HG03432 (cell line): ENCODE measurements around the gene NXPE3.

Experiments used
- ATAC-seq: cut with Tn5 transposase; IDR thresholded peaks from one replicate; pipeline ENCODE4 v1.9.1; 2021; ENCODE audit warnings: mild to moderate bottlenecking, moderate library complexity; ENCODE audit not compliant: unreplicated experiment

NXPE3 gene

GRCh38 chr3:101802179-101802578 is 23.2 kb downstream of the NXPE3 start:
- no peak for ATAC-seq

- ATAC-seq: peak; percentile 96
Measured at GRCh38 chr3:101803173-101803782, 24.3 kb downstream of the NXPE3 start.

GRCh38 chr3:101803939-101804338 is 24.9 kb downstream of the NXPE3 start:
- ATAC-seq: no peak

- ATAC-seq: no peak
Measured at GRCh38 chr3:101806491-101806890, 27.5 kb downstream of the NXPE3 start.

- ATAC-seq: peak; percentile 70
Measured at GRCh38 chr3:101807888-101808287, 28.9 kb downstream of the NXPE3 start.

GRCh38 chr3:101809178-101810021 is 30.4 kb downstream of the NXPE3 start:
- ATAC-seq: peak; percentile 46

- ATAC-seq: no peak
Measured at GRCh38 chr3:101810022-101810418, 31.0 kb downstream of the NXPE3 start.

- ATAC-seq: no peak
Measured at GRCh38 chr3:101811875-101812274, 32.9 kb downstream of the NXPE3 start.

- no peak for ATAC-seq
Measured at GRCh38 chr3:101812895-101813294, 33.9 kb downstream of the NXPE3 start.

- ATAC-seq: no peak
Measured at GRCh38 chr3:101813817-101814440, 34.9 kb downstream of the NXPE3 start.

- no peak for ATAC-seq
Measured at GRCh38 chr3:101814835-101815234, 35.8 kb downstream of the NXPE3 start.

- ATAC-seq: no peak
Measured at GRCh38 chr3:101816215-101817149, 37.5 kb downstream of the NXPE3 start.

- peak; percentile 49 for ATAC-seq
Measured at GRCh38 chr3:101817992-101818391, 39.0 kb downstream of the NXPE3 start.

- peak; percentile 72 for ATAC-seq
Measured at GRCh38 chr3:101819649-101820206, 40.7 kb downstream of the NXPE3 start.

GRCh38 chr3:101821503-101821902 is 42.5 kb downstream of the NXPE3 start:
- no peak for ATAC-seq

- ATAC-seq: no peak
Measured at GRCh38 chr3:101823525-101823924, 44.5 kb downstream of the NXPE3 start.

- ATAC-seq: no peak
Measured at GRCh38 chr3:101824702-101825101, 45.7 kb downstream of the NXPE3 start.

GRCh38 chr3:101825904-101826445 is 47.0 kb downstream of the NXPE3 start:
- ATAC-seq: no peak

GRCh38 chr3:101827211-101828174 is 48.5 kb downstream of the NXPE3 start:
- peak; percentile 85 for ATAC-seq
